GM21528 (cell line): ENCODE results near the gene MUSK.

Experiments
- ATAC-seq: cut with Tn5 transposase; IDR thresholded peaks from one replicate; pipeline ENCODE4 v1.9.1; 2021; ENCODE audit warnings: mild to moderate bottlenecking, moderate library complexity; ENCODE audit not compliant: unreplicated experiment, low FRiP score

MUSK gene

DNA sequence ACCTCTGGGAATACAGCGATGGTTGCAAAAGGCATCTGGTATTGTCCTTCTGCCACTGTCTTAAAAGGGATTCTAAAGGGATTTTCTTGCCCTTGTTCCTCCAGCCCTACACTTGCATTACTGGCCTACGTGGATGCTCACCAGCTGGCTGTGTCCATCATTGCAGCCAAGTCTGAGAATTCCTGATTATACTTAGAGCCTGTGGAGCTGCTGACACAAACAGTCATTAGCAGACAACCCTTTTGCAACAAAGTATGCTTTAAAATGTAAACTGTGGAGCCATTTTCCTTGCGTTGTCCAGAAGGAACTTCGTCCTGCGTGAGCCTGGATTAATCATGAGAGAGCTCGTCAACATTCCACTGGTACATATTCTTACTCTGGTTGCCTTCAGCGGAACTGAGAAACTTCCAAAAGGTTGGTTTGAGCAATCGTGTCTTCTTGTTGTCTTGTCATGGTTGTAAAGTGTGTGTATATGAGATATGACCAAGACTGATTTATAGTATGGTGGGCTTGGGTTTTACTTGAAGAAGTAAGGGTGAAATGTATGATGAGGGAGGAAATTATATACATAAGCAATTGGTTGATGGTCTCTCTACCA is at the start of gene MUSK:
Gene MUSK, plus strand, starts transcription at position 222 of the 598 bp plus-strand sequence. Its CDS starts 114 bp downstream, at position 336.
- ATAC-seq = no peak

DNA sequence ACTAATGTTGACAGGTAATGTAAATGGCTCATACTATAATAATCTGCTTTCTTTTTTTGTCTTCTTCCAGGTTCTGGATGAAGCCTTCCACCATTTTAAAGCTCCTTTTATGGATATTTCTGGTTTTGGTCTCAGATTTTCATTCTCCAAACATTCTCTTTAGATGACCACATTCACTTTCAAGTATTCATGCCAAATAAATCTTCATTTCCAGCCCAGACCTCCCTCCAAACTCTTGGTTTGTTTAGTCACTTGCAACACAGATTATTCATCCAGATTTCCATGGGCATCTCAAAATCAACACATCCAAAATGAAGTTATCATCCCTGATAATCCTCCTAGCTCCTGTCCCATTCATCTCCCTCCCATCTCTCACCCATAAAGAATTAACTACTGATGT is 48.8 kb upstream of the MUSK start:
- no peak for ATAC-seq

DNA sequence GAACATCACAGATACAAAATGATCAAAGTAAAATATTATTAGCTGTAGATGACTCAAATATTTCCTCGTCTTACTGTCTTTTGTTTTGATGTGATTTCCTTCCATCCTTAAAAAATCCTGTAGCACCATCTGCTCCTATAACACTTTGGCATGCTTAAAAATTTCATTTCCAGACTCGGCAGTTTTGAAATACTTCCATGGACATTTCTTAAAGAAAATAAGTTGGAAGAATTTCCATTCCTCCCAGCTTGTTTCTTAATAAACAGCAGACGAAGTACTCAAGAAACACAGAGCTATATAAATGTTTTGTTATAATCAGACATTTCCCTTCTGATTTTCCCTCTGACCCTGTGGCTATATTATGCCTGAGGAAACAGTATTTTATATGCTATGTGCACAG is 47.9 kb upstream of the MUSK start:
- no peak for ATAC-seq

DNA sequence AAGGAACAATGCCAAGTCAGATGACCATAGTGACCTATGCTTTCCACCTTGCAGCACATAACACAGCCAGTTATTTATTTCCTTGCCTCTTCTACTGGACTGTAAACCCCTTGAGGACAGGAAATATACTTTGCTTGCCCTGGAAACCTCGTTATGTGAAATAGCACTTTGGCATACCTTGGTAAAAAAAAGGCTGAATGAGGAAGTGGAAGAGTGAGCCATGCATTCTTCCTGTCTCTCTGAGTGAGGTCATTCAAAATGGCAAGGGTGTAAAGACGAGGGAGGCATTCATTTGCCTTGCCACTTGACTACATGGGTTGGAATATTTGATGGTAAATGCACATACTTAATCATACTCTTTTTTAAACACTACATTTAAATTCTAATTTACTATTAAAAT is 46.2 kb upstream of the MUSK start:
- no peak for ATAC-seq

DNA sequence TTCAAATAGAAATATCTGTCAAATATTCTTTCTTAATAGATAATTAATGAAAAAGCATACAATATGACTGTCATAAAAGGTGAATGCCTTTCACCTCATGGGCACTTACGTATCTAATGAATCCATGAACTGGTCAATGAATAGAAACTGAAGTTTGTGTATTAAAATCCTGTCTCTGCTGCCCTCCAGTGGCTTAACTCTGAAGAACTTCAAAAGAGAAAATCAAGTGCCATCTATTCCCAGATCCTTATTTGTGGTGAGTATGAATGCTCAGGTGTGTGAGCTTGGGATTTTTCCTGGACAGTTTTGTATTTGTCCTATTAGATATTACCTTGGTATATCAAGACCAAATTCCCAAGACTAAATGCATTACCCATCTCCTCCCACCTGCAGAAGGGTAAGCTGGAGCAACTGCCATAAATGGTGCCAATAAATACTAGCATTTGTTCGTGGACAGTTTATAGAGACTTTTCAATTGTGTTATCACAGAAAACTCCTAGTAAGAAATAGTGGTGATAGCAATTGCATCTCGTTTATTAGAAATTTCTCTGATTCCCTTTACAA is 45.0 kb upstream of the MUSK start:
- no peak for ATAC-seq

DNA sequence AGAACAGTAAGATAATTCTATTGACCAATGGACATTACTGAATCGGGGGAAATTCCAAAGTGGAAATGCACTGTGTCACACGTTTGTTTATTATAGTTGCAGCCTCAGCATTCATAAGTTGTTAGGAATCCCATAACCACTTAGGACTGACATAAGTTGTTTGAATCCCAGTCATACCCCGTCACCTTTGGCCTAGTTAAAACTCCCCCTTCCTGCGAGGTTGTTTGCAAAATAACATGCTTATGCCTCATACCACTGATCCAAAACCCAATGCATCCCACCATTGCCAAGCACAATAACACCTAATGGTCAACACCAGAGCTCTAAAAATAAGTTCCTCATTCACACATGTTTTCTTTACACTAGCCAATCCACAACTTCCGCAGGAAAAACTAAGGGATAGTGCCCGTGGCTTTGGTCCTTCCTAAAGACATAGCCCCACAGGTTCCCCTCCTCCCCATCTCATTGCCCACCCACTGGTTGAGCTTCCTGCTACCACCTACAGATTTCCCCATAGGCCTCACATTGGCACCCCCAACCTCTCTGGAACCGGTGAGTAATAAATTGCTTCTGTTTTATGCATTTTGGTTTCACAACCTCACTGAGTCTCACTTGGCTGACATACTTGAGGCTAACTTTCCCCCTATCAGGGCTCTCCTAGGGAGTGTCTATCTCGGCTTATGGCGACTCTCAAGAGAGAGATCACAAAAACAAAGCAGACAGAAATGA is 42.3 kb upstream of the MUSK start:
- ATAC-seq = peak; percentile 98

DNA sequence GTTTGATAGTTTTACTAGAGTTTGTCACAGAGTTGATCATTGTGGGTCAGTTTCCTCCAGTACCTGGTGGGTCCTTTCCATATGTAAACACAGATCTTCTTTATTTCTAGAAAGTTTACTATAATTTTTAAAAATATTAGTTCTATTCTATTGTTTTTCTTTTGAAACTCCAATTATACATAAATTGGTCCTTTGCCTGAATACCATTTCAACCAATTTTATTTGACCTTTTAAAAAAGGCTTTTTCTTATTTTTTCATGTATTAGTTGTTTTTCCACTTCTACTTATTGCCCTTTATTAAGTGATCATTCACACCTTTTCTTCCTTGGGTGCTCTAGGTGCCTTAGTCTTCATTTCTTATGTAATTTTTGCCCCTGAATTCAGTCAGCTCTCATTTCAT is 33.0 kb upstream of the MUSK start:
- no peak for ATAC-seq

DNA sequence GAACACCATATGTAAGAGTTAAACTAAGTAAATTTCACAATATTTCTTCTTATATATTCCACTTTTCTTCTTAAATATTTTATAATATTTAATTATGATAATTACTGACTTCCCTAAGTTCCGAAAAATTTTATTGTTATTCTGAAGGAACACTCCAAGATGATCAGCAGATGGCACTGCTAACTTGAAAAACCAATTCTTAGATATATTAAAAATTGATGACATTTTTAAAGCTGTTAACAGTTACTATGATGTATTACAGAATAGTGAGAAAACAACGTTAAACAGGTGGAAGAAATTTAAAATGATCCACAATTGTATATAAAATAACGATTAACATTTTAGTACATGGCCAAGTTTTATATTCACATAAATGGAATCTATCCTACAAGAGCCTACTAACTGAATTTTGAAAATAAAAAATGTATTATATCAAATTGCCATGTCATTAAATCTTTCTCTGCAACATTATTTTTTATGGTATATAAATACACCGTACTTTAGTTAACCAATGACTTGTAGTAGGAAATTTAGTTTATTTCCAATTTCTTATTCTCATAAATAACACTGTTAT is 30.1 kb upstream of the MUSK start:
- no peak for ATAC-seq

DNA sequence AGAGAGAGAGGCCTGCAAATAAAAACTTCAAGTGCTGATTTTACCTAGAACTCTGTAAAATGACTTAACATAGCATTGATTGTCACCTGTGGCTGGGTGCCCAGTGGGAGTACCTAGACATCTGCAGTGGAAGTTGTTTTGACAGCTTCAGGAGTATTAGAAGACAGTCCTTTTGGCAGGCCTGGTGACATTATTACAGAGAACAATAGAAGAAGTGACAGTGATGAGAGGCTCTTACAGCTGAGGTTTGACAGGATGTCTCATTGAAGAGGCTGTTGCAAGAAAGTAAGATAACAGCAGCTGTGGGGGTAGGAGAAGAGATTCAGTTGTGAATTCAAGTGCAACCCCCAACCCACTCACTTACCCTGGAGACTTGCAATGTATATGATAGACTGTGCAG is 27.9 kb upstream of the MUSK start:
- no peak for ATAC-seq

DNA sequence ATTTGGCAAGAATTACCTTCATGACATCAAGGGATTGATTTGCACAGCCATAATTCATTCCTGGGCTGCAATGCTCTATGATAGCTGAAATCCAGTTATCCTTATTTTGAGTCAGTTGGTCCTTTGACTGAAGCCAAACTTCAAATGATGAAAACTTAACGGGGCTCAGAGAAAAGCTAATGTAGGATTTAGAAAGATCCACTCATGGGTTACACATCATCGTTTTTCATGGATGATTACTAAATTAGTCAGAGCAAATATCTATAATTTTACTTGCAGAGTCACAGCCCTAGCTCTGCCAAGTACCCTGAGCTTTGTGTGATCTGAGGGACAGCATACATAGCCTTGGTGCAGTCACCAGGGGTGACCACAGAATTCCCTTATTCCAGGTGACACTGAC is 27.3 kb upstream of the MUSK start:
- ATAC-seq = no peak

DNA sequence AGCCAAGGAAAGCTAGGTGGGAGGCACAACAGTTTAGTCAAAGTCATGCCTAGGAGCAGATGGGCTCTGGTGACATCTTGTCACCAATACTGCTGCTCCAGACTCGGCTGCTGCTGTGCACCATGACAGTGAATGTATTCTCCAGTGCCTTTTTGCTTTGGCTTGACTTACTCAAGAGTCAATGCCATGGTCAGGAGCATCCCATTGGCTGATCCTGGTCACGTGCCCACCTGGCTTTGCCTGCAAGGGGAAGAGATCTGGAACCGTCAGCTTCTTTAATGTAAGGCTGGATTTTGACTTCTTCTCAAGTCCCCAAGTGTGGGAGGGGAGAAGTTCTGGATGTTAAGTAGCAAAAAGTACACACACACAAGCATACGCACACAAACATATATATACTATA is 19.9 kb upstream of the MUSK start:
- ATAC-seq = no peak

DNA sequence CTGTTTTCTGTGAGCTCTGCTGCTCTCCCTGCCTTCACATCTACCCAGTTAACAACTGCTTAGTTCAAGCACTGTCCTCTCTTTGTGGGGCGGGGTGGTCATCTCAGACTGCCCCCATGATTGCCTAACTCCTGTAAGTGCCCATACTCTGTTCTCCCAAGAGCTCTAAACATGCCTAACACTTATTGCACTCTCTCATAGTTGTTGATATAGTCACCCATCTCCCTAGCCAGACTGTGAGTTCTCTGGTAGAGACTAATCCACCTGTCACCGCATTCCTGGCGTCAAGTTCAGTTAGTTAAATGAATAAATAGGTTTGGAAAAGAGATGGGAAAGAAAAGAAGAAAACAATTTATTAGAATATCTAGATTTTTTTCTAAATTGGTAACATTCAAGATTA is 18.3 kb upstream of the MUSK start:
- no peak for ATAC-seq

DNA sequence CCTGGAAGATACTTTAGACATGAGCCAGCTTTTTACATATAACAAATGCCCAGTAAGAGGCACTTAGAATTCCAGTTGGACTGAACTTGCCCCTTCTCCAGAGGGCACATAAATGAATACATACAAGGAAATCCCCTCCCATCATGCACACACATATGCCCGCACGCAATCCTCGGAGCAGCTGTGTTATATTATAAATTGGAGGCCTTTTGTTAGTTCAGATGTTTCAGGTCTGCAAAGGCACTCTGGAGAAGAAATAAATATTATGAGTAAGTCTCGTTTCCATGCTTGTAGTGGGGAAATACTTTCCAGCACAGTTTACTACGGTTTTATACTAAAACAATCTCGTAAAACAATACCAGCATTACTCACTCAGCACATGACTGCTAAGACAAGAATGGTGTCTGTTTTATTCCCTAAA is 17.6 kb upstream of the MUSK start:
- no peak for ATAC-seq

DNA sequence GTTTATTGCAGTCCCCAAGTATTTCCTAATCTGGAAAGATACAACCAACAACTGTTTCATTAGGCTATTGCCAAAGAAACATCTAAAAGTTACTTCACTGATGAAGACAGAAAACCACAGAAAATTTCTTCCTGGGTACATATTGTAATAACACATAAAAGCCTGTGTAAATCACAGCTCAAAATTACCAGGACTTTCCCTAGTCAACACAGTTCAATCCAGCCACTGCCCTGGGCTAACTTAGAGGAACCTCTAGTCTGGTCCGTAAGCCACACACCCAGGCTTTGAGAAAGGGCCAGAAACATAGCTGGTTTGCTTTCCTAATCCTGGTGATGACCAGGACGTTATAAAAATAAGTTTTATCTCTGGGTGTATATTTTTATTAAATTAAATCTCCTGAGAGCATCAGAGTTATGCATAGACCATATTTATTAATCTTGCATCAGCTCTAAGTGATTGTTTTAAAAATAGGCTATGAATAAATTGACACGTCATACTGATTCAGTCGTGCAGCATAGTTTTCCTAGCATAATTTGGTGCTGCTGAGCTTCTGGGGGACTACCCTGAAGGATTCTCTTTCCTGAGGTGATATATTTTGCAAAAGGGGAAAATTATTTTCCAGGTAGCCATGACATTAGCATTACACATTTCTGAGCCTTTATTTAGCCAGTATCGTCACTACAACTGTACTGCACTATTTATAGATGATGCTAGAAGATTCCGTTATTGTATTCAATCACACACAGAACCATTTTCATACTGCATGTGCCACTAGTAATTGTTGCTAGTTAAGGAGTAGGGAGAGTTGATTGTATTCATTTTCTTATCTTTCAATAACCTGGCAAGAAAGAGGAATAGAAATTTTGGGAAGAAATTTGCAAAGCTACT is 12.6 kb upstream of the MUSK start:
- no peak for ATAC-seq

DNA sequence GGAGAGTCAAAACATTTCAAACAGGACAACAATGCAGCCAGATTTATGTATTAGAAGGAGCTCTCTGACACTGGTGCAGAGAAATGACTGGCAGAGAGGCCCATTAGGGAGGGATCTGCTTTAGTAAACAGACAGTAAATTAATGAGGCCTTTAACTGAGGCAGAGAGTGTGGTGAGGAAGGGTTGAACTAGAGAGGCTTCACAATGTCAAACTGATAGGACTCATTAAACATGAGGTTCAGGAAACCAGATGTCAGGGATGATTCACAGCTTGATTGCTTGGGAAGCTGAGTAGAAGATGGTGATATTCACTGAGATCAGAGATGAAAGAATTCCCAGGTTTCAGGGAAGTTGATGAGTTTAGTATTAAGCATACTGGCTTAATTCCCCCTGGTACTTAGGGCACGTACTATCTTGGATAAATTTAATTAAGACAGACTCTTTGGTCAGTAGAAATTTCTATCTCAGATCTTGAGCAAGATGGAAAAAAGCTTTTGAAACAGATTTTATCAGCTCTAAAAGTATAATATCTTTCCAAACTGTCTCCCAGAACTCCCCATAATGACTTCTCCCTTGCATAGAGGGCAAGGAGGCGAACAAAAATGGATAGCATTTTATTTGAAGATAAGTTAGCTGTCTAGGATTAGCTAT is 8.6 kb upstream of the MUSK start:
- ATAC-seq = no peak

DNA sequence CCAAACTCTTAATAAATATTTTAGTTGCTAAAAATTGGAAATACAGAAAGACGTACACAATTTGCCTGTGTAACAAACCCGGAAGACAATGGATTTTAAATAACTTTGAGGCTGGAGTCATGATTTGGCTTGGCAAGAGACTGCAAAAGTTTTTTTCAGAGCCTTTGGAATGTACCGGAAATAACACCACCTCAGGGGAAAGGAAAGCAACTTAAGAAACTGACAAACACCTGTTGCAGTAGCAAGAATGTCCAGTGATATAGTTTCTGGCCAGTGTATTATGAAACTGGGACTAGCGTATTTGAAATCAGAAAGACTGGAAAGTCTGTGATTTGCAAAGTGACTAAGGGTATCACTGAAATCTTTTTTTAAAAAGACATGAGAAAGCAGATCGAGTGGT is 842 bp downstream of the MUSK start:
- no peak for ATAC-seq

DNA sequence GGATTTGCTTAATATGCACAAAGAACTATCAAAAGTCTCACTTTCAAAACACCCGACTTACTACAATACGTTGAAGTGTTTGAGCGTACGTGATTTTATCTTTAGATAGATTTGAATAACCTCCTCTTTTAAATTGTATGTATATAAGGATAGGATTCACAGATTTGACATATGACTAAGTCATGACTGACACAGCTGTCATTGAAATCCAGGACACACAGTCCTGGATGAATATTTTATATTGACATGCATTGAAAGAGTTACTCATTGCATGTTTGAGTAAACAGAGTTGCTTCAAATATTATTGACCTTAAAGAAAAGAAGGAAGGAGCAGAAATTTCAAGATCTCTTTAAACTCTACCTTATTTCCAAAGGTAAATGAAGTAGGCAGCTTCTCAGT is 3.3 kb downstream of the MUSK start:
- no peak for ATAC-seq

DNA sequence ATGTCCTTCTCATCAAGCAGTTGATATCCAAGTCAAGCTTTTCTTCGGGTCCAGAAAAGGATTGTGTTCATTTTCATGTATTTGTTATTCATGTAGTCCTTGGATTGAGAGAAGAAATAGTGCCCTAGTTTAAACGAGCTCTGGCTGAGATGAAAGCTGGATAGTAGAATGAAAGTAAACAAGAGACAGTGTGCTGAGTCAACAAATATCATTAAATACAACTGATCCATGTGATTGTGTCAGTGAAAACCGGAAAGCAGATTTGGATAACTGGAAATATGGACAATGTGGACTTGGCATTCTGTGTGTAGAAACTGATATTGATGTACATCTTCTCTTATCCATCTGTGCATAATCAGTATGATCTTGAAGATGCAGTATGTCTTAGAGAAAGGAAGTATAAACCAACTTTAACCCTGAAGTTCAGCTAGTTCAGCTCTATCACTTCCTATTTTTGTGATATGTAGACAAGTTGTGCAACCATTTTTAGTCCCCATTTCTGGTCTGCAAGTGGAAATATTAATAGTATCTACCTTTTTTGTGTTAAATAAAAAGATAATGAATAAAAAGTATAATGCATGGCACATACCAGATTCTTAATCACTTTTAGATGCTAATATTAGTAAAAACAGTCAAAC is 4.4 kb downstream of the MUSK start:
- no peak for ATAC-seq

DNA sequence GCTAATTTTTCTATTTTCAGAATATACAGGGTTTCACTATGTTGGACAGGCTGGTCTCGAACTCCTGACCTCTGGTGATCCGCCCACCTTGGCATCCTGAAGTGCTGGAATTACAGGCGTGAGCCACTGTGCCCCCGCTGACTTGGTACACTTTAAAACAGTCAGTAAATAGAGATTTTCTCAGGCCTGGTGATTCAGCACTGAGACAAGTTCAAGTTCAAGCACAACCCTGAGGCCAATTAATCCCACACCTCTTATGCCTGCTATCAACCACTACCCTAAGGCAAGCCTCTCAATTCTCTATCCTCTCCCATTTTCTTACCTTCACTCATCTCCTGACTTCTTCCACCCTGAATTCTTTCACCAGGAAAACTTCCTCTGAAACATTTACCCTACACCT is 18.9 kb downstream of the MUSK start:
- ATAC-seq = no peak

DNA sequence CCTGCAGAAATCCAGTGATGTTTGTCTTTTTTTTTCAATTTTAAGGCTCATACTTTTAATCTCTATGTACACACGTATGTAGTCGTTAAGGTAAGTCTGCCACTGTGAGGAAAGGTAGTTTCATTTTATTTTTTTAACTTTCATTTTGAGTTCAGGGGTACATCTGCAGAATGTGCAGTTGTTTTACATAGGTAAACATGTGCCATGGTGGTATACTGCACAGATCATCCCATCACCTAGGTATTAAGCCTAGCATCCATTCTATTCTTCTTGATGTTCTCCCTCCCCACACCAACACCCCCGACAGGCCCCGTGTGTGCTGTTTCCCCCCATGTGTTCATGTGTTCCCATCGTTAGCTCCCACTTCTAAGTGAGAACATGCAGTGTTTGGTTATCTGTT is 19.7 kb downstream of the MUSK start:
- ATAC-seq = no peak
